ENCODE data around the gene EFEMP1.

GRCh38 chr2:55844986-55845385 lies 78.6 kb downstream of the EFEMP1 start:
- no peak for TF ChIP-seq POLR2A (IDR thresholded peaks at IDR 0.05; ENCODE audit: low read length)
- TF ChIP-seq GATA1 (IDR thresholded peaks at IDR 0.05; ENCODE audit: low read depth, low read length), result no peak

All from erythroblast (primary cell).